ENCODE measurements around the gene WBP1L.

Gene WBP1L

GRCh38 chr10:102781090-102781920 lies 37.6 kb downstream of the WBP1L start:
- no peak for DNase-seq

GRCh38 chr10:102781921-102782557 lies 38.3 kb downstream of the WBP1L start:
- no peak for DNase-seq

- no peak for DNase-seq
Observed at GRCh38 chr10:102782673-102783551, 39.2 kb downstream of the WBP1L start.

GRCh38 chr10:102783568-102783967 lies 39.8 kb downstream of the WBP1L start:
- no peak for DNase-seq

GRCh38 chr10:102785818-102786217 lies 42.1 kb downstream of the WBP1L start:
- peak; percentile 21 to 53 for DNase-seq

GRCh38 chr10:102791754-102792395 lies 48.1 kb downstream of the WBP1L start:
- DNase-seq, result no peak

GRCh38 chr10:102795453-102796406 lies 52.0 kb downstream of the WBP1L start:
- no peak for DNase-seq

- DNase-seq, result peak; percentile 38 to 71
Observed at GRCh38 chr10:102796407-102797176, 52.8 kb downstream of the WBP1L start.

- DNase-seq, result no peak
Observed at GRCh38 chr10:102799691-102800471, 56.1 kb downstream of the WBP1L start.

- no peak for DNase-seq
Observed at GRCh38 chr10:102800611-102801335, 57.0 kb downstream of the WBP1L start.

- DNase-seq, result no peak
Observed at GRCh38 chr10:102801496-102801895, 57.7 kb downstream of the WBP1L start.

GRCh38 chr10:102801978-102802377 lies 58.2 kb downstream of the WBP1L start:
- no peak for DNase-seq

GRCh38 chr10:102802920-102803534 lies 59.3 kb downstream of the WBP1L start:
- peak in 1 of 2 donors; percentile 46 for DNase-seq

- DNase-seq, result no peak
Observed at GRCh38 chr10:102804382-102805055, 60.8 kb downstream of the WBP1L start.

GRCh38 chr10:102808380-102808779 lies 64.6 kb downstream of the WBP1L start:
- DNase-seq, result no peak

GRCh38 chr10:102811346-102811745 lies 67.6 kb downstream of the WBP1L start:
- DNase-seq, result no peak

- DNase-seq, result peak in 1 of 2 donors; percentile 20
Observed at GRCh38 chr10:102812231-102812876, 68.6 kb downstream of the WBP1L start.
